ENCODE measurements around the gene MANSC4. TPM values are rescaled to one million over a fixed set of nuclear protein-coding genes. Genes with fewer than 3 reads are reported as not detected.

Gene MANSC4
- total RNA-seq, 1 donor from 2014 or later: not detected

- TF ChIP-seq CTCF (IDR thresholded peaks at IDR 0.05; ENCODE audit: insufficient read depth, low read length, poor library complexity, severe bottlenecking): no peak
- Histone ChIP-seq H3K4me3 (ENCODE audit: low read depth, low read length) (no peak overlapping the region), H3K36me3 (ENCODE audit: control insufficient read depth, insufficient read depth, low read length) (no peaks in the 10 kb centered on the region), H3K27me3 (ENCODE audit: control insufficient read depth, insufficient read depth, low read length) (no peaks in the 10 kb centered on the region)
- no peak for DNase-seq (ENCODE audit: low read depth)
Observed at GRCh38 chr12:27787559-27787958, 7.5 kb upstream of the MANSC4 start.

- no peaks in the 10 kb centered on the region for H3K36me3 ChIP-seq (ENCODE audit: control insufficient read depth, insufficient read depth, low read length)
- no peak overlapping the region for H3K4me3 ChIP-seq (ENCODE audit: low read depth, low read length)
- TF ChIP-seq CTCF (IDR thresholded peaks at IDR 0.05; ENCODE audit: insufficient read depth, low read length, poor library complexity, severe bottlenecking): no peak
- no peaks in the 10 kb centered on the region for H3K27me3 ChIP-seq (ENCODE audit: control insufficient read depth, insufficient read depth, low read length)
- DNase-seq (ENCODE audit: low read depth): no peak
Observed at GRCh38 chr12:27785882-27786570, 6.0 kb upstream of the MANSC4 start.

GRCh38 chr12:27782481-27782880, 2.4 kb upstream of the MANSC4 start:
- no peak for TF ChIP-seq CTCF (IDR thresholded peaks at IDR 0.05; ENCODE audit: insufficient read depth, low read length, poor library complexity, severe bottlenecking)
- H3K4me3 ChIP-seq (ENCODE audit: low read depth, low read length): no peak overlapping the region
- no peaks in the 10 kb centered on the region for H3K27me3 ChIP-seq (ENCODE audit: control insufficient read depth, insufficient read depth, low read length)
- no peak for DNase-seq (ENCODE audit: low read depth)
- H3K36me3 ChIP-seq (ENCODE audit: control insufficient read depth, insufficient read depth, low read length): no peaks in the 10 kb centered on the region

GRCh38 chr12:27781680-27782079, 1.6 kb upstream of the MANSC4 start:
- DNase-seq (ENCODE audit: low read depth): no peak
- TF ChIP-seq CTCF (IDR thresholded peaks at IDR 0.05; ENCODE audit: insufficient read depth, low read length, poor library complexity, severe bottlenecking): no peak
- no peaks in the 10 kb centered on the region for H3K27me3 ChIP-seq (ENCODE audit: control insufficient read depth, insufficient read depth, low read length)
- H3K4me3 ChIP-seq (ENCODE audit: low read depth, low read length): no peak overlapping the region
- H3K36me3 ChIP-seq (ENCODE audit: control insufficient read depth, insufficient read depth, low read length): no peaks in the 10 kb centered on the region

GRCh38 chr12:27780612-27781408, 774 bp upstream of the MANSC4 start:
- peak overlapping the region; percentile 53 for H3K4me3 ChIP-seq (ENCODE audit: low read depth, low read length)
- TF ChIP-seq CTCF (IDR thresholded peaks at IDR 0.05; ENCODE audit: insufficient read depth, low read length, poor library complexity, severe bottlenecking): no peak
- no peaks in the 10 kb centered on the region for H3K36me3 ChIP-seq (ENCODE audit: control insufficient read depth, insufficient read depth, low read length)
- H3K27me3 ChIP-seq (ENCODE audit: control insufficient read depth, insufficient read depth, low read length): no peaks in the 10 kb centered on the region
- no peak for DNase-seq (ENCODE audit: low read depth)

Measured in kidney epithelial cell (primary cell).